WTC11 (cell line): ENCODE data around the gene CNTN5. TPM values are rescaled to one million over a fixed set of nuclear protein-coding genes. Genes with fewer than 3 reads are reported as not detected.

Source experiments
- ATAC-seq: fragments of 200-7000 bp; cut with Tn5 transposase; 2 replicates; pipeline ENCODE4 v1.10.0; 2021; ENCODE audit warnings: mild to moderate bottlenecking, moderate library complexity
- CTCF ChIA-PET: fragments of 300-600 bp; sonication (Branson Sonifier 250); formaldehyde crosslinking; loops from one replicate; lab custom pipeline; 2021; ENCODE audit warnings: antibody characterized with exemption; lab: Charles Lee
- POLR2A ChIA-PET: fragments of 350-600 bp; sonication (Branson Sonifier 250); formaldehyde crosslinking; loops from one replicate; lab custom pipeline; 2021; ENCODE audit warnings: antibody characterized with exemption; lab: Charles Lee
- DNase-seq: peaks from one replicate; pipeline ENCODE4 v3.0.0; 2021; ENCODE audit warnings: low spot score
- H3K27ac Mint-ChIP-seq: 2 replicates; pipeline ENCODE4 v1.8.0; 2021; ENCODE audit warnings: mixed read lengths
- H3K27me3 Mint-ChIP-seq: 2 replicates; pipeline ENCODE4 v1.8.0; 2021; ENCODE audit warnings: low read depth, mild to moderate bottlenecking, moderate library complexity, mixed read lengths
- H3K36me3 Mint-ChIP-seq: 2 replicates; pipeline ENCODE4 v1.8.0; 2021; ENCODE audit warnings: mixed read lengths
- H3K4me1 Mint-ChIP-seq: 2 replicates; pipeline ENCODE4 v1.8.0; 2022; ENCODE audit warnings: mixed read lengths
- H3K4me3 Mint-ChIP-seq: 2 replicates; pipeline ENCODE4 v1.8.0; 2021; ENCODE audit warnings: mild to moderate bottlenecking, moderate library complexity, mixed read lengths
- H3K9me3 Mint-ChIP-seq: 2 replicates; pipeline ENCODE4 v1.8.0; 2021; ENCODE audit warnings: mixed read lengths
- ATF1 ChIP-seq: sonication (generic); formaldehyde crosslinking; IDR thresholded peaks from 2 replicates; pipeline ENCODE4 v1.8.1; 2023; ENCODE audit warnings: mild to moderate bottlenecking, moderate library complexity, missing genetic modification reagents
- ETV6 ChIP-seq: sonication (generic); formaldehyde crosslinking; IDR thresholded peaks from 2 replicates; pipeline ENCODE4 v1.8.1; 2022; ENCODE audit warnings: mild to moderate bottlenecking, missing genetic modification reagents
- FOXP1 ChIP-seq: sonication (generic); formaldehyde crosslinking; IDR thresholded peaks from 2 replicates; pipeline ENCODE4 v1.8.0; 2022; ENCODE audit warnings: missing genetic modification reagents, mild to moderate bottlenecking, moderate library complexity, borderline replicate concordance
- GTF2I ChIP-seq: fragments of 250-450 bp; sonication (Bioruptor Pico); conservative IDR thresholded peaks from 2 replicates; pipeline ENCODE4 v1.4.0; 2021; ENCODE audit warnings: mild to moderate bottlenecking
- KAT7 ChIP-seq: sonication (generic); formaldehyde crosslinking; IDR thresholded peaks from 2 replicates; pipeline ENCODE4 v1.8.1; 2023; ENCODE audit warnings: missing genetic modification reagents, mild to moderate bottlenecking, borderline replicate concordance
- NR1H2 ChIP-seq: sonication (generic); formaldehyde crosslinking; IDR thresholded peaks from 2 replicates; pipeline ENCODE4 v1.9.0; 2021; ENCODE audit warnings: mild to moderate bottlenecking, moderate library complexity, missing genetic modification reagents
- NR2C2 ChIP-seq: sonication (generic); formaldehyde crosslinking; IDR thresholded peaks from 2 replicates; pipeline ENCODE4 v1.8.0; 2022; ENCODE audit warnings: mild to moderate bottlenecking, missing genetic modification reagents
- ZNF138 ChIP-seq: sonication (generic); formaldehyde crosslinking; conservative IDR thresholded peaks from 2 replicates; pipeline ENCODE4 v1.8.1; 2022; ENCODE audit warnings: mild to moderate bottlenecking, moderate library complexity, missing genetic modification reagents
- ZNF317 ChIP-seq: sonication (generic); formaldehyde crosslinking; IDR thresholded peaks from 2 replicates; pipeline ENCODE4 v1.8.1; 2023; ENCODE audit warnings: low read depth, mild to moderate bottlenecking, moderate library complexity, missing genetic modification reagents, borderline replicate concordance
- ZNF423 ChIP-seq: fragments of 250-450 bp; sonication (Bioruptor Pico); IDR thresholded peaks from 2 replicates; pipeline ENCODE4 v2.1.2; 2022; ENCODE audit warnings: mild to moderate bottlenecking, moderate library complexity
- total RNA-seq: library from RNA; stranded (reverse); gene quantifications from 3 replicates; pipeline ENCODE4 v1.2.3, GENCODE V29; 2021
- TF ChIP-seq, protein P1 (sequence below): fragments of 250-450 bp; sonication (Bioruptor Pico); IDR thresholded peaks from 2 replicates; pipeline ENCODE4 v2.1.2; 2022; ENCODE audit warnings: mild to moderate bottlenecking, moderate library complexity
- TF ChIP-seq, protein P2 (sequence below): sonication (generic); formaldehyde crosslinking; IDR thresholded peaks from 2 replicates; pipeline ENCODE4 v1.8.0; 2023; ENCODE audit warnings: mild to moderate bottlenecking, missing genetic modification reagents
- TF ChIP-seq, protein P3 (sequence below): sonication (generic); formaldehyde crosslinking; IDR thresholded peaks from 2 replicates; pipeline ENCODE4 v1.8.1; 2022; ENCODE audit warnings: missing genetic modification reagents, borderline replicate concordance
- TF ChIP-seq, protein P4 (sequence below): sonication (generic); formaldehyde crosslinking; IDR thresholded peaks from 2 replicates; pipeline ENCODE4 v1.8.1; 2023; ENCODE audit warnings: mild to moderate bottlenecking, moderate library complexity, missing genetic modification reagents
- TF ChIP-seq, protein P5 (sequence below): sonication (generic); formaldehyde crosslinking; IDR thresholded peaks from 2 replicates; pipeline ENCODE4 v1.8.0; 2022; ENCODE audit warnings: mild to moderate bottlenecking, missing genetic modification reagents
- TF ChIP-seq, protein P6 (sequence below): sonication (generic); formaldehyde crosslinking; IDR thresholded peaks from 2 replicates; pipeline ENCODE4 v1.8.1; 2023; ENCODE audit warnings: mild to moderate bottlenecking, missing genetic modification reagents, borderline replicate concordance
- TF ChIP-seq, protein P7 (sequence below): sonication (generic); formaldehyde crosslinking; IDR thresholded peaks from 2 replicates; pipeline ENCODE4 v1.8.0; 2022; ENCODE audit warnings: missing genetic modification reagents

Gene CNTN5
- total RNA-seq, 1 experiment from 2014 or later, result 0.07 TPM

DNA sequence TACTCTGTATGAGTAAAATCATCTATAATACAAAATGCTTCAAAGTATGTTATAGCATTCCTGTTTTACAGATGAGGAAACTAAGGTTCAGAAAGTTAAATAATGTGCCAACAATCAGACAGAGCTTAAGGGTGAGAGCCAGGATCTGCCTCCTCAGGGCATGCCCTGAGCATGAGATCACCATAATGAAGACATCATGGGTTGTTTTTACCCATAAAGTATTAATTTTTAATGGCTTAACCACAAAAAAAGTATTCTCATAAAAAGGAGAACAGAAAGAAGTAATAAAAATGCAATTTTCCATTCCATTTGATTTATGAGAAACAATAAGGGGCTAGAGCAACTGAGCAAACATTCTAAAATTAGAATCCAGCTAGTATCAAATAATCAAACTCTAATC, 1132.0 kb downstream of the CNTN5 start:
- no peaks in the 10 kb centered on the region for H3K36me3 Mint-ChIP-seq
- TF ChIP-seq KAT7 (CRISPR knock-in tag), result no peak
- TF ChIP-seq NR2C2 (CRISPR knock-in tag), result no peak
- TF ChIP-seq, protein P1, sequence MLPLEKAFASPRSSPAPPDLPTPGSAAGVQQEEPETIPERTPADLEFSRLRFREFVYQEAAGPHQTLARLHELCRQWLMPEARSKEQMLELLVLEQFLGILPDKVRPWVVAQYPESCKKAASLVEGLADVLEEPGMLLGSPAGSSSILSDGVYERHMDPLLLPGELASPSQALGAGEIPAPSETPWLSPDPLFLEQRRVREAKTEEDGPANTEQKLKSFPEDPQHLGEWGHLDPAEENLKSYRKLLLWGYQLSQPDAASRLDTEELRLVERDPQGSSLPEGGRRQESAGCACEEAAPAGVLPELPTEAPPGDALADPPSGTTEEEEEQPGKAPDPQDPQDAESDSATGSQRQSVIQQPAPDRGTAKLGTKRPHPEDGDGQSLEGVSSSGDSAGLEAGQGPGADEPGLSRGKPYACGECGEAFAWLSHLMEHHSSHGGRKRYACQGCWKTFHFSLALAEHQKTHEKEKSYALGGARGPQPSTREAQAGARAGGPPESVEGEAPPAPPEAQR, result no peak
- TF ChIP-seq, protein P2, sequence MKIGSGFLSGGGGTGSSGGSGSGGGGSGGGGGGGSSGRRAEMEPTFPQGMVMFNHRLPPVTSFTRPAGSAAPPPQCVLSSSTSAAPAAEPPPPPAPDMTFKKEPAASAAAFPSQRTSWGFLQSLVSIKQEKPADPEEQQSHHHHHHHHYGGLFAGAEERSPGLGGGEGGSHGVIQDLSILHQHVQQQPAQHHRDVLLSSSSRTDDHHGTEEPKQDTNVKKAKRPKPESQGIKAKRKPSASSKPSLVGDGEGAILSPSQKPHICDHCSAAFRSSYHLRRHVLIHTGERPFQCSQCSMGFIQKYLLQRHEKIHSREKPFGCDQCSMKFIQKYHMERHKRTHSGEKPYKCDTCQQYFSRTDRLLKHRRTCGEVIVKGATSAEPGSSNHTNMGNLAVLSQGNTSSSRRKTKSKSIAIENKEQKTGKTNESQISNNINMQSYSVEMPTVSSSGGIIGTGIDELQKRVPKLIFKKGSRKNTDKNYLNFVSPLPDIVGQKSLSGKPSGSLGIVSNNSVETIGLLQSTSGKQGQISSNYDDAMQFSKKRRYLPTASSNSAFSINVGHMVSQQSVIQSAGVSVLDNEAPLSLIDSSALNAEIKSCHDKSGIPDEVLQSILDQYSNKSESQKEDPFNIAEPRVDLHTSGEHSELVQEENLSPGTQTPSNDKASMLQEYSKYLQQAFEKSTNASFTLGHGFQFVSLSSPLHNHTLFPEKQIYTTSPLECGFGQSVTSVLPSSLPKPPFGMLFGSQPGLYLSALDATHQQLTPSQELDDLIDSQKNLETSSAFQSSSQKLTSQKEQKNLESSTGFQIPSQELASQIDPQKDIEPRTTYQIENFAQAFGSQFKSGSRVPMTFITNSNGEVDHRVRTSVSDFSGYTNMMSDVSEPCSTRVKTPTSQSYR (CRISPR knock-in tag), result no peak
- no peak for TF ChIP-seq ETV6
- no peak for TF ChIP-seq NR1H2 (CRISPR knock-in tag)
- TF ChIP-seq, protein P3, sequence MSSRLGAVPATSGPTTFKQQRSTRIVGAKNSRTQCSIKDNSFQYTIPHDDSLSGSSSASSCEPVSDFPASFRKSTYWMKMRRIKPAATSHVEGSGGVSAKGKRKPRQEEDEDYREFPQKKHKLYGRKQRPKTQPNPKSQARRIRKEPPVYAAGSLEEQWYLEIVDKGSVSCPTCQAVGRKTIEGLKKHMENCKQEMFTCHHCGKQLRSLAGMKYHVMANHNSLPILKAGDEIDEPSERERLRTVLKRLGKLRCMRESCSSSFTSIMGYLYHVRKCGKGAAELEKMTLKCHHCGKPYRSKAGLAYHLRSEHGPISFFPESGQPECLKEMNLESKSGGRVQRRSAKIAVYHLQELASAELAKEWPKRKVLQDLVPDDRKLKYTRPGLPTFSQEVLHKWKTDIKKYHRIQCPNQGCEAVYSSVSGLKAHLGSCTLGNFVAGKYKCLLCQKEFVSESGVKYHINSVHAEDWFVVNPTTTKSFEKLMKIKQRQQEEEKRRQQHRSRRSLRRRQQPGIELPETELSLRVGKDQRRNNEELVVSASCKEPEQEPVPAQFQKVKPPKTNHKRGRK (CRISPR knock-in tag), result no peak
- TF ChIP-seq GTF2I (CRISPR knock-in tag), result no peak
- TF ChIP-seq ZNF423, result no peak
- no peak for TF ChIP-seq FOXP1 (CRISPR knock-in tag)
- TF ChIP-seq, protein P4, sequence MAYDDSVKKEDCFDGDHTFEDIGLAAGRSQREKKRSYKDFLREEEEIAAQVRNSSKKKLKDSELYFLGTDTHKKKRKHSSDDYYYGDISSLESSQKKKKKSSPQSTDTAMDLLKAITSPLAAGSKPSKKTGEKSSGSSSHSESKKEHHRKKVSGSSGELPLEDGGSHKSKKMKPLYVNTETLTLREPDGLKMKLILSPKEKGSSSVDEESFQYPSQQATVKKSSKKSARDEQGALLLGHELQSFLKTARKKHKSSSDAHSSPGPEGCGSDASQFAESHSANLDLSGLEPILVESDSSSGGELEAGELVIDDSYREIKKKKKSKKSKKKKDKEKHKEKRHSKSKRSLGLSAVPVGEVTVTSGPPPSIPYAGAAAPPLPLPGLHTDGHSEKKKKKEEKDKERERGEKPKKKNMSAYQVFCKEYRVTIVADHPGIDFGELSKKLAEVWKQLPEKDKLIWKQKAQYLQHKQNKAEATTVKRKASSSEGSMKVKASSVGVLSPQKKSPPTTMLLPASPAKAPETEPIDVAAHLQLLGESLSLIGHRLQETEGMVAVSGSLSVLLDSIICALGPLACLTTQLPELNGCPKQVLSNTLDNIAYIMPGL (CRISPR knock-in tag), result no peak
- no peak for TF ChIP-seq ZNF138 (CRISPR knock-in tag)
- TF ChIP-seq ATF1 (CRISPR knock-in tag), result no peak
- TF ChIP-seq ZNF317, result no peak
- TF ChIP-seq, protein P5, sequence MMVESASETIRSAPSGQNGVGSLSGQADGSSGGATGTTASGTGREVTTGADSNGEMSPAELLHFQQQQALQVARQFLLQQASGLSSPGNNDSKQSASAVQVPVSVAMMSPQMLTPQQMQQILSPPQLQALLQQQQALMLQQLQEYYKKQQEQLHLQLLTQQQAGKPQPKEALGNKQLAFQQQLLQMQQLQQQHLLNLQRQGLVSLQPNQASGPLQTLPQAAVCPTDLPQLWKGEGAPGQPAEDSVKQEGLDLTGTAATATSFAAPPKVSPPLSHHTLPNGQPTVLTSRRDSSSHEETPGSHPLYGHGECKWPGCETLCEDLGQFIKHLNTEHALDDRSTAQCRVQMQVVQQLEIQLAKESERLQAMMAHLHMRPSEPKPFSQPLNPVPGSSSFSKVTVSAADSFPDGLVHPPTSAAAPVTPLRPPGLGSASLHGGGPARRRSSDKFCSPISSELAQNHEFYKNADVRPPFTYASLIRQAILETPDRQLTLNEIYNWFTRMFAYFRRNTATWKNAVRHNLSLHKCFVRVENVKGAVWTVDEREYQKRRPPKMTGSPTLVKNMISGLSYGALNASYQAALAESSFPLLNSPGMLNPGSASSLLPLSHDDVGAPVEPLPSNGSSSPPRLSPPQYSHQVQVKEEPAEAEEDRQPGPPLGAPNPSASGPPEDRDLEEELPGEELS (CRISPR knock-in tag), result no peak
- TF ChIP-seq, protein P6, sequence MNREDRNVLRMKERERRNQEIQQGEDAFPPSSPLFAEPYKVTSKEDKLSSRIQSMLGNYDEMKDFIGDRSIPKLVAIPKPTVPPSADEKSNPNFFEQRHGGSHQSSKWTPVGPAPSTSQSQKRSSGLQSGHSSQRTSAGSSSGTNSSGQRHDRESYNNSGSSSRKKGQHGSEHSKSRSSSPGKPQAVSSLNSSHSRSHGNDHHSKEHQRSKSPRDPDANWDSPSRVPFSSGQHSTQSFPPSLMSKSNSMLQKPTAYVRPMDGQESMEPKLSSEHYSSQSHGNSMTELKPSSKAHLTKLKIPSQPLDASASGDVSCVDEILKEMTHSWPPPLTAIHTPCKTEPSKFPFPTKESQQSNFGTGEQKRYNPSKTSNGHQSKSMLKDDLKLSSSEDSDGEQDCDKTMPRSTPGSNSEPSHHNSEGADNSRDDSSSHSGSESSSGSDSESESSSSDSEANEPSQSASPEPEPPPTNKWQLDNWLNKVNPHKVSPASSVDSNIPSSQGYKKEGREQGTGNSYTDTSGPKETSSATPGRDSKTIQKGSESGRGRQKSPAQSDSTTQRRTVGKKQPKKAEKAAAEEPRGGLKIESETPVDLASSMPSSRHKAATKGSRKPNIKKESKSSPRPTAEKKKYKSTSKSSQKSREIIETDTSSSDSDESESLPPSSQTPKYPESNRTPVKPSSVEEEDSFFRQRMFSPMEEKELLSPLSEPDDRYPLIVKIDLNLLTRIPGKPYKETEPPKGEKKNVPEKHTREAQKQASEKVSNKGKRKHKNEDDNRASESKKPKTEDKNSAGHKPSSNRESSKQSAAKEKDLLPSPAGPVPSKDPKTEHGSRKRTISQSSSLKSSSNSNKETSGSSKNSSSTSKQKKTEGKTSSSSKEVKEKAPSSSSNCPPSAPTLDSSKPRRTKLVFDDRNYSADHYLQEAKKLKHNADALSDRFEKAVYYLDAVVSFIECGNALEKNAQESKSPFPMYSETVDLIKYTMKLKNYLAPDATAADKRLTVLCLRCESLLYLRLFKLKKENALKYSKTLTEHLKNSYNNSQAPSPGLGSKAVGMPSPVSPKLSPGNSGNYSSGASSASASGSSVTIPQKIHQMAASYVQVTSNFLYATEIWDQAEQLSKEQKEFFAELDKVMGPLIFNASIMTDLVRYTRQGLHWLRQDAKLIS (CRISPR knock-in tag), result no peak
- TF ChIP-seq, protein P7, sequence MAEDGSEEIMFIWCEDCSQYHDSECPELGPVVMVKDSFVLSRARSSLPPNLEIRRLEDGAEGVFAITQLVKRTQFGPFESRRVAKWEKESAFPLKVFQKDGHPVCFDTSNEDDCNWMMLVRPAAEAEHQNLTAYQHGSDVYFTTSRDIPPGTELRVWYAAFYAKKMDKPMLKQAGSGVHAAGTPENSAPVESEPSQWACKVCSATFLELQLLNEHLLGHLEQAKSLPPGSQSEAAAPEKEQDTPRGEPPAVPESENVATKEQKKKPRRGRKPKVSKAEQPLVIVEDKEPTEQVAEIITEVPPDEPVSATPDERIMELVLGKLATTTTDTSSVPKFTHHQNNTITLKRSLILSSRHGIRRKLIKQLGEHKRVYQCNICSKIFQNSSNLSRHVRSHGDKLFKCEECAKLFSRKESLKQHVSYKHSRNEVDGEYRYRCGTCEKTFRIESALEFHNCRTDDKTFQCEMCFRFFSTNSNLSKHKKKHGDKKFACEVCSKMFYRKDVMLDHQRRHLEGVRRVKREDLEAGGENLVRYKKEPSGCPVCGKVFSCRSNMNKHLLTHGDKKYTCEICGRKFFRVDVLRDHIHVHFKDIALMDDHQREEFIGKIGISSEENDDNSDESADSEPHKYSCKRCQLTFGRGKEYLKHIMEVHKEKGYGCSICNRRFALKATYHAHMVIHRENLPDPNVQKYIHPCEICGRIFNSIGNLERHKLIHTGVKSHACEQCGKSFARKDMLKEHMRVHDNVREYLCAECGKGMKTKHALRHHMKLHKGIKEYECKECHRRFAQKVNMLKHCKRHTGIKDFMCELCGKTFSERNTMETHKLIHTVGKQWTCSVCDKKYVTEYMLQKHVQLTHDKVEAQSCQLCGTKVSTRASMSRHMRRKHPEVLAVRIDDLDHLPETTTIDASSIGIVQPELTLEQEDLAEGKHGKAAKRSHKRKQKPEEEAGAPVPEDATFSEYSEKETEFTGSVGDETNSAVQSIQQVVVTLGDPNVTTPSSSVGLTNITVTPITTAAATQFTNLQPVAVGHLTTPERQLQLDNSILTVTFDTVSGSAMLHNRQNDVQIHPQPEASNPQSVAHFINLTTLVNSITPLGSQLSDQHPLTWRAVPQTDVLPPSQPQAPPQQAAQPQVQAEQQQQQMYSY (CRISPR knock-in tag), result no peak
- TF ChIP-seq, all 79 proteins: peak for 0
- ATAC-seq, result no peak

More for the DNA sequence above, 1132.0 kb downstream of the CNTN5 start:
- H3K4me3 Mint-ChIP-seq, result no peak overlapping the region
- no peaks in the 10 kb centered on the region for H3K27me3 Mint-ChIP-seq
- peaks cover 8% of the 10 kb centered on the region; the same call in 1 of the 2 replicates for H3K9me3 Mint-ChIP-seq
- H3K4me1 Mint-ChIP-seq, result peaks cover 10% of the 10 kb centered on the region
- POLR2A ChIA-PET, result no interaction called here
- no peak overlapping the region for H3K27ac Mint-ChIP-seq
- DNase-seq, result no peak
- CTCF ChIA-PET, result no interaction called here
